NB4 (cell line): Measurements from ENCODE around the gene SYNE1.

Experiments
- CTCF ChIP-seq: IDR thresholded peaks from one replicate; pipeline ENCODE4 v1.5.1; 2012; ENCODE audit warnings: low read depth, low read length
- MAX ChIP-seq: IDR thresholded peaks from 2 replicates; pipeline ENCODE4 v1.6.1; 2011; ENCODE audit warnings: low read depth, low read length
- POLR2A ChIP-seq: IDR thresholded peaks from 2 replicates; pipeline ENCODE4 v1.6.1; 2011; ENCODE audit warnings: mild to moderate bottlenecking; ENCODE audit not compliant: insufficient read length; ENCODE audit errors: extremely low read depth

GRCh38 chr6:152391179-152391880 is 245.8 kb downstream of the SYNE1 start:
- no peak for TF ChIP-seq POLR2A
- TF ChIP-seq CTCF, result no peak
- TF ChIP-seq MAX, result no peak
